Fibroblast of villous mesenchyme (primary cell): ENCODE measurements around the gene KIF20A. TPM values are rescaled to one million over a fixed set of nuclear protein-coding genes. Genes with fewer than 3 reads are reported as not detected.

Source experiments
- DNase-seq: peaks from one replicate; pipeline ENCODE4 v3.0.0-alpha.2; 2010; ENCODE audit warnings: low read depth
- H3K4me3 ChIP-seq: 2 replicates; pipeline ENCODE4 v1.5.1; 2011; ENCODE audit warnings: low read depth, mild to moderate bottlenecking, low read length
- total RNA-seq: library from RNA; depleted of rRNA; stranded (reverse); fragments of >200 nt; gene quantifications from 2 replicates; pipeline ENCODE4 v1.2.3, GENCODE V29; 2012
- TF ChIP-seq, protein P1 (sequence below): IDR thresholded peaks from 2 replicates; pipeline ENCODE4 v1.5.1; 2012; ENCODE audit warnings: low read depth, mild to moderate bottlenecking, low read length; ENCODE audit not compliant: insufficient read depth

The KIF20A gene
- total RNA-seq, 1 donor = 60.0 TPM

DNA sequence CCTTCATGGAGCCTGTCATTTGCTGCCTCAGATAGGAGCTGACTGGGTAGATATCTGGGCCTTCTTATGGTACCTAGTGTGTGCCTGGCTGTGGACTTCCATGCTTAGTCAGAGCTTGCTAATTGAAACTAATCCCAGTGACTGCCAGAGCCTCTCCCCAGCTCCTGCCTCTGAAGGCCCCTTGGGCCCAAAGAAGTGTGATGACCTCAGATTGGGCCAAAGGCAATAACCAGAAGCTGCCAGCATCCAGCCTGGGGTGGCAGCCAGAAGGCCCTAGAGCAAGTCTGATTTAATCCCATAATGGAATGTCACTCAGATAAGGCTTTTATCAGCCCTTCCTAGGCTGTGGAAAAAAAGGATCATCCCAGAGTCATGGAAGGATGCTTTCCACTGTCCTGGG is 51.3 kb downstream of the KIF20A start:
- no peak for DNase-seq
- TF ChIP-seq, protein P1, sequence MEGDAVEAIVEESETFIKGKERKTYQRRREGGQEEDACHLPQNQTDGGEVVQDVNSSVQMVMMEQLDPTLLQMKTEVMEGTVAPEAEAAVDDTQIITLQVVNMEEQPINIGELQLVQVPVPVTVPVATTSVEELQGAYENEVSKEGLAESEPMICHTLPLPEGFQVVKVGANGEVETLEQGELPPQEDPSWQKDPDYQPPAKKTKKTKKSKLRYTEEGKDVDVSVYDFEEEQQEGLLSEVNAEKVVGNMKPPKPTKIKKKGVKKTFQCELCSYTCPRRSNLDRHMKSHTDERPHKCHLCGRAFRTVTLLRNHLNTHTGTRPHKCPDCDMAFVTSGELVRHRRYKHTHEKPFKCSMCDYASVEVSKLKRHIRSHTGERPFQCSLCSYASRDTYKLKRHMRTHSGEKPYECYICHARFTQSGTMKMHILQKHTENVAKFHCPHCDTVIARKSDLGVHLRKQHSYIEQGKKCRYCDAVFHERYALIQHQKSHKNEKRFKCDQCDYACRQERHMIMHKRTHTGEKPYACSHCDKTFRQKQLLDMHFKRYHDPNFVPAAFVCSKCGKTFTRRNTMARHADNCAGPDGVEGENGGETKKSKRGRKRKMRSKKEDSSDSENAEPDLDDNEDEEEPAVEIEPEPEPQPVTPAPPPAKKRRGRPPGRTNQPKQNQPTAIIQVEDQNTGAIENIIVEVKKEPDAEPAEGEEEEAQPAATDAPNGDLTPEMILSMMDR = no peak
- no peak overlapping the region for H3K4me3 ChIP-seq

DNA sequence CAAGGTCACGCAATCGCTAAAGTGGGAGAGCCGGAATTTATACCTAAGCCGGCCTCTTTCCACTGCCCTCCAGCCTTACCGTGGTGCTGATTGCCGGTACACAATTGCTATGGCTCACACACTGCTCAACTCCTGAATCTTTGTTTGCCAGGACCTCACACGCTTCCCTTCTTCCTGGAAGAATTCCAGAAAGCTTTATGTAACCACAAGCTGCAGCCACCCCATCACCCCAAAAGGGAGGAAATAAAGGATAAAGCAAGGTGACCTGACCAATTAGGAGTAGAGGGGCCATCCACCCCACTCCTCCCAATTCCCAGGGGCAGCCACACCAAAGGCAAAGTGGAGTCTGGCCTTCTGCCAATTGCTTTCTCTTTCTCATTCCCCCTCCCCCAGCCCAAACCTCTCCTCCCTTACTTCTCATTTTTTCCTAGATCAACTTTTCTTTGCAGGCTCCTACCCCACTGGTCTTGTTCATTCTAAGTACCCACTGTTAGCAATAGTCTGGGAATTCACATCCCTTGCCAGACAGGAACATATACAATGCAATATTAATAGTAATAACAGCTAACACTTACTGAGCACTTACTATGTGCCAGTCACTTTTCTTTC is 52.2 kb downstream of the KIF20A start:
- TF ChIP-seq, protein P1 = no peak
- DNase-seq = no peak
- no peak overlapping the region for H3K4me3 ChIP-seq

DNA sequence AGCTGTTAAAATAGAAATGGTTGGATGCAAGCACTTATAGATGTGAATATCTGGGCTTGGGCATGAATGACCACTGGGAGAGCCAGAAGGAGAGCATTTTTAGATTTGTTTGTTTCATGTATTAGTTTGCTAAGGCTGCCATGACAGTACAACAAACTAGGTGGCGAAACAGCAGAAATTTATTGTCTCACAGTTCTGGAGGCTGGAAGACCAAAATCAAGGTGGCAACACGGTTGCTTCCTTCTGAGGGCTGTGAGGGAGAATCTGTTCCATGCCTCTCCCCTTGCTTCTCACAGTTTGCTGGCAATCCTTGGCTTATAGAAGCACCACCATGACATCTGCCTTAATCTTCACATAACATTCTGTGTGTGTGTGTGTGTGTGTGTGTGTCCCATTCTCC is 54.4 kb downstream of the KIF20A start:
- no peak for DNase-seq
- no peak overlapping the region for H3K4me3 ChIP-seq
- TF ChIP-seq, protein P1 = no peak

DNA sequence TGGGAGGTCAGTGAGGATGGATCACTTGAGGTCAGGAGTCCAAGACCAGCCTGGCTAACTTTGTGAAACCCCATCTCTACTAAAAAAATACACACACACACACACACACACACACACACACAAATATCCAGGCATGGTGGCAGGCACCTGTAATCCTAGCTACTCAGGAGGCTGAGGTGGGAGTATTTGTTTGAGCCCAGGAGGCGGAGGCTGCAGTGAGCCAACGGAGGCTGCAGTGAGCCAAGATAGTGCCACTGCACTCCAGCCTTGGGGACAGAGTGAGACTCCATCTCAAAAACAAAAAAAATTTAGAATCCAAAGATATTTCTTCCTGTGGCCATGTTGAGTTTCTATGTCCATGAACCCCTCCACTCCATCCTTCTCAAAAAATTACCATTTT is 55.7 kb downstream of the KIF20A start:
- TF ChIP-seq, protein P1 = no peak
- no peak for DNase-seq
- no peak overlapping the region for H3K4me3 ChIP-seq

Other genes with a start within 250 kb of the KIF20A start
- gene FAM13B, start 146.0 kb upstream of the KIF20A start, total RNA-seq = 24.5 and 43.2 TPM in 2 replicates
- gene WNT8A, start 95.1 kb upstream of the KIF20A start, total RNA-seq = not detected in 2 replicates
- gene NME5, start 39.7 kb upstream of the KIF20A start, total RNA-seq = 1.3 and 2.2 TPM in 2 replicates
- gene BRD8, start 482 bp upstream of the KIF20A start, total RNA-seq = 30.0 and 63.9 TPM in 2 replicates
- gene CDC23, start 34.2 kb downstream of the KIF20A start, total RNA-seq = 25.4 and 40.2 TPM in 2 replicates
- gene GFRA3, start 95.5 kb downstream of the KIF20A start, total RNA-seq = not detected in 2 replicates
- gene CDC25C, start 152.7 kb downstream of the KIF20A start, total RNA-seq = 4.8 and 6.9 TPM in 2 replicates
- 34.1 and 46.6 TPM in 2 replicates for gene FAM53C, start 159.2 kb downstream of the KIF20A start, total RNA-seq
- 45.1 and 51.4 TPM in 2 replicates for gene KDM3B, start 173.6 kb downstream of the KIF20A start, total RNA-seq